GM12865 (cell line): ENCODE results near the gene NTN1.

ENCODE experiments used
- DNase-seq: peaks from one replicate; pipeline ENCODE4 v3.0.0; 2010; ENCODE audit warnings: low read depth
- H3K4me3 ChIP-seq: 2 replicates; pipeline ENCODE4 v1.5.1; 2011; ENCODE audit warnings: mild to moderate bottlenecking, low read depth, low read length, control low read depth
- CTCF ChIP-seq: IDR thresholded peaks from 2 replicates; pipeline ENCODE4 v1.5.1; 2011; ENCODE audit warnings: low read length, control low read depth, low read depth, inconsistent platforms; ENCODE audit not compliant: insufficient read depth; ENCODE audit errors: missing control alignments

The NTN1 gene

GRCh38 chr17:9218911-9219310 lies 197.6 kb downstream of the NTN1 start:
- DNase-seq: no peak
- H3K4me3 ChIP-seq: no peak overlapping the region
- TF ChIP-seq CTCF: no peak

- H3K4me3 ChIP-seq: no peak overlapping the region
- no peak for DNase-seq
- TF ChIP-seq CTCF: no peak
Observed at GRCh38 chr17:9219631-9220397, 198.5 kb downstream of the NTN1 start.

GRCh38 chr17:9220398-9221146 lies 199.3 kb downstream of the NTN1 start:
- no peak overlapping the region for H3K4me3 ChIP-seq
- TF ChIP-seq CTCF: no peak
- no peak for DNase-seq

GRCh38 chr17:9221147-9221921 lies 200.0 kb downstream of the NTN1 start:
- no peak for TF ChIP-seq CTCF
- no peak overlapping the region for H3K4me3 ChIP-seq
- DNase-seq: no peak

- DNase-seq: no peak
- no peak overlapping the region for H3K4me3 ChIP-seq
- TF ChIP-seq CTCF: no peak
Observed at GRCh38 chr17:9221922-9222180, 200.5 kb downstream of the NTN1 start.

GRCh38 chr17:9223531-9223930 lies 202.2 kb downstream of the NTN1 start:
- no peak overlapping the region for H3K4me3 ChIP-seq
- no peak for DNase-seq
- no peak for TF ChIP-seq CTCF

- DNase-seq: no peak
- TF ChIP-seq CTCF: no peak
- no peak overlapping the region for H3K4me3 ChIP-seq
Observed at GRCh38 chr17:9224485-9224884, 203.2 kb downstream of the NTN1 start.
